NB4 (cell line): Measurements from ENCODE around the gene PHYH.
"Not testable (repeated sequence)": the region's sequence is repeated elsewhere in the genome, so short reads cannot be mapped to it uniquely, and the experiment has no call there.

Experiments used
- DNase-seq: peaks from one replicate; pipeline ENCODE4 v3.0.0; 2010; ENCODE audit warnings: low read depth
- H3K4me3 ChIP-seq: one replicate; pipeline ENCODE4 v1.5.1; 2011; ENCODE audit warnings: mild to moderate bottlenecking, low read depth, low read length, moderate library complexity
- MYC ChIP-seq: IDR thresholded peaks from 2 replicates; pipeline ENCODE4 v1.6.1; 2011; ENCODE audit warnings: low read depth, low read length
- POLR2A ChIP-seq: IDR thresholded peaks from 2 replicates; pipeline ENCODE4 v1.6.1; 2011; ENCODE audit warnings: mild to moderate bottlenecking; ENCODE audit not compliant: insufficient read length; ENCODE audit errors: extremely low read depth
- TF ChIP-seq, protein P1 (sequence below): IDR thresholded peaks from one replicate; pipeline ENCODE4 v1.5.1; 2012; ENCODE audit warnings: low read depth, low read length
- TF ChIP-seq, protein P2 (sequence below): IDR thresholded peaks from 2 replicates; pipeline ENCODE4 v1.6.1; 2011; ENCODE audit warnings: low read depth, low read length

Gene PHYH

DNA sequence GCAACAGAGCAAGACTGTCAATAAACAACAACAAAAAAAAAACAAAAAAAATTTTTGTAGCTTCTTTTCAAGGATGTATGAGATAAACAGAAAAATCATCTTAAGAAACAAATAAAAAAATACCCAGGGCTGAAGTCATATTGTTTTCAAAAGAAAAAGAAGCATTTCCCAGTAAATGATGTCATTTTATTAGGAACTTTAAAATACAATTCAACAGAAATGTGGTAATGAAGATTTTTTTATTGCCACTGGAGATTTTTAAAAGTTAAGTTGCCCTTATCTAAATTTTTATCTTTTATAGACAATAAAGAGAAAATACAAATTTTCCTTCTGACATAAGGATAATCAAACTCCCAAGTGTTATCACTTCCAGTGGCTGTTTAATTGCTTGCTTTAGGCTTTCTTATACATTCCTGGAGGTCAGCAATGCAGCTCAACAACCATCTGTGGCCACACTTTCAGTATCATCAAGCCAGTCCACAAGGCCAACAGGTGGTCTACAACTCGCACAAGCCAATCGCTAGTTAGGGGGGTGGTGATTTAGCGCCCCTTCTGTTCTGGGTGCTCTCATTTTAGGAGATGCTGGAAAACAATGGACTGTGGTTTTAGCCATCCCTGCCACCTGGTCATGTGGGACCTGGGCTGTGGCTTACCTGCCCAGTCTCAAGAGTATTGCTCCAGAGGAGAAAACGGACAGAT lies 37.4 kb upstream of the PHYH start:
- TF ChIP-seq, protein P1, sequence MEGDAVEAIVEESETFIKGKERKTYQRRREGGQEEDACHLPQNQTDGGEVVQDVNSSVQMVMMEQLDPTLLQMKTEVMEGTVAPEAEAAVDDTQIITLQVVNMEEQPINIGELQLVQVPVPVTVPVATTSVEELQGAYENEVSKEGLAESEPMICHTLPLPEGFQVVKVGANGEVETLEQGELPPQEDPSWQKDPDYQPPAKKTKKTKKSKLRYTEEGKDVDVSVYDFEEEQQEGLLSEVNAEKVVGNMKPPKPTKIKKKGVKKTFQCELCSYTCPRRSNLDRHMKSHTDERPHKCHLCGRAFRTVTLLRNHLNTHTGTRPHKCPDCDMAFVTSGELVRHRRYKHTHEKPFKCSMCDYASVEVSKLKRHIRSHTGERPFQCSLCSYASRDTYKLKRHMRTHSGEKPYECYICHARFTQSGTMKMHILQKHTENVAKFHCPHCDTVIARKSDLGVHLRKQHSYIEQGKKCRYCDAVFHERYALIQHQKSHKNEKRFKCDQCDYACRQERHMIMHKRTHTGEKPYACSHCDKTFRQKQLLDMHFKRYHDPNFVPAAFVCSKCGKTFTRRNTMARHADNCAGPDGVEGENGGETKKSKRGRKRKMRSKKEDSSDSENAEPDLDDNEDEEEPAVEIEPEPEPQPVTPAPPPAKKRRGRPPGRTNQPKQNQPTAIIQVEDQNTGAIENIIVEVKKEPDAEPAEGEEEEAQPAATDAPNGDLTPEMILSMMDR = no peak
- TF ChIP-seq, protein P2, sequence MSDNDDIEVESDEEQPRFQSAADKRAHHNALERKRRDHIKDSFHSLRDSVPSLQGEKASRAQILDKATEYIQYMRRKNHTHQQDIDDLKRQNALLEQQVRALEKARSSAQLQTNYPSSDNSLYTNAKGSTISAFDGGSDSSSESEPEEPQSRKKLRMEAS = no peak
- TF ChIP-seq MYC = no peak
- TF ChIP-seq POLR2A = no peak
- no peak overlapping the region for H3K4me3 ChIP-seq
- no peak for DNase-seq

DNA sequence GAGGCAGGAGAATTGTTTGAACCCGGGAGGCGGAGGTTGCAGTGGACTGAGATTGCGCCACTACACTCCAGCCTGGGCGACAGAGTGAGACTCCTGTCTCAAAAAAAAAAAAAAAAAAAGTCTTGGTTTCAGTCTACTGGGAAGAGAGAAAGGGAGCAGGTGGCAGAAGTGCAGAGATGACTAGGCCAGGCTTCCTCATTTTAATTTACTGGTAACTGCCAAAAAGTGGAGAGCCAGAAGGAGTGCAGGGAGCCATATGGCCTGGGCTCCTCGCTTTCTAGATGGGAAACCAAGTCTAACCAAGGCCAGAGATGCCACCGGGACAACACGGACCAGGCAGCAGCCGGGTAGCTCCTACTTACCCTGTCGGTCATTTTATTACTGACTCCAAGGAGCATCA lies 36.0 kb upstream of the PHYH start:
- no peak overlapping the region for H3K4me3 ChIP-seq
- no peak for TF ChIP-seq POLR2A
- TF ChIP-seq, protein P1 = no peak
- no peak for TF ChIP-seq MYC
- TF ChIP-seq, protein P2 = no peak
- DNase-seq = no peak

DNA sequence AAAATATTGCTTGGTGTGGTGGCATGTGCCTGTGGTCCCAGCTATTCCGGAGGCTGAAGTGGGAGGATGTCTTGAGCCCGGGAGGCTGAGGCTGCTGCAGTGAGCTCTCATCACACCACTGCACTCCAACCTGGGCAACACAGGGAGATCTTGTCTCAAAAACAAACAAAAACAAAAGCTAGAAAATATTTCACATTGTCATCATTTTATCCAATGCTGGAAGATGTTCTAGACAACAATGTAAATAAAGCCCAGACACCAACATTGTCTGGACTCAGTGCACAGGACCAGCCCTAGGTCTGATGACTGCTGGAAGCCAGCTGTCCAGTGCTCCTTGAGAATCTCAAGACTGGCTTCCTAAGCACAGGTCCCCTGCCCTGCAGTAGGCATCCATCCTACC lies 34.7 kb upstream of the PHYH start:
- H3K4me3 ChIP-seq = no peak overlapping the region
- no peak for DNase-seq
- TF ChIP-seq, protein P2 = no peak
- TF ChIP-seq POLR2A (no peak), MYC (no peak)
- TF ChIP-seq, protein P1 = no peak

DNA sequence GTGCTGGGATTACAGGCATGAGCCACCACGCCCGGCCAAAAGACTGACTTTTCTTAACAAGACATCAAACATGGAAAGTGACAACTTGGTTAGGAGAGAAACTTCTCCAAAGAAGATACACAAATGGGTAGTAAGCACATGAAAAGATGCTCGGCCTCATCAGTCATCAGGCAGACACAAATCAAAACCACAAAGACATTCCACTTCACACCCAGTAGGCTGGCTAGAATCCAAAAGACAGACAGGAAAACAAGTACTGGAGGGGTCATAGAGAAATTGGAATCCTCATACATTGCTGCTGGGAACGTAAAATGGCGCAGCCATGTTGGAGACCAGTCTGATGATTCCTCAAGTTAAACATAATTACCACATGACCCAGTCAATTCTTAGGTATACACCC lies 31.8 kb upstream of the PHYH start:
- no peak for DNase-seq
- no peak overlapping the region for H3K4me3 ChIP-seq
- TF ChIP-seq, protein P1 = no peak
- TF ChIP-seq POLR2A (no peak), MYC (no peak)
- TF ChIP-seq, protein P2 = no peak

DNA sequence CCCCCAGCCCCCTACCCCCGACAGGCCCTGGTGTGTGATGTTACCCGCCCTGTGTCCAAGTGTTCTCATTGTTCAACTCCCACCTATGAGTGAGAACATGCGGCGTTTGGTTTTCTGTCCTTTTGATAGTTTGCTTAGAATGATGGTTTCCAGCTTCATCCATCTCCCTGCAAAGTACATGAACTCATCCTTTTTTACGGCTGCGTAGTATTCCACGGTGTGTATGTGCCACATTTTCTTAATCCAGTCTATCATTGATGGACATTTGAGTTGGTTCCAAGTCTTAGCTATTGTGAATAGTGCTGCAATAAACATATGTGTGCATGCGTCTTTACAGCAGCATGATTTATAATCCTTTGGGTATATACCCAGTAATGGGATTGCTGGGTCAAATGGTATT lies 31.1 kb upstream of the PHYH start:
- DNase-seq = not testable (repeated sequence)

DNA sequence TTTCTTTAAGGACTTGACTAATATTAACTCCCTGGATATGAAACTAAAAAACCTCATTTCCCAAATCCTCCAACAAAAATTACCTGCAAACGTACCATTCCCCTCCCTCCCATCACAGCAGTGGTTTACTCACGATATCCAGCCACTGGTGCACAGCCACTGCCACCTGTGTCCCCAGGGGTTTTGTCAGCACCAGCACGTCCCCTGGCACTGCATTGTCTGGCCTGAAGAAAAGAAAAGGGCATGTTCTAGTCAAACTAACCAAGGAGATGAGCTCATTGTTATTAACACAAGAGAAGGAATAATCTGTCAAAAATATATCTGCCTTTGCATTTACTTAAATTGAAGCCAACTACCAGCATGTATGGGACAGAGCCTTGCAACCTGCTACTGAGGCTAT lies 29.7 kb upstream of the PHYH start:
- no peak for DNase-seq
- H3K4me3 ChIP-seq = no peak overlapping the region
- TF ChIP-seq POLR2A (no peak), MYC (no peak)
- TF ChIP-seq, protein P1 = no peak
- TF ChIP-seq, protein P2 = no peak

More for the DNA sequence above, 31.1 kb upstream of the PHYH start:
- not testable (repeated sequence) for H3K4me3 ChIP-seq
